M059J (cell line): ENCODE results near the gene MAP7. TPM values are rescaled to one million over a fixed set of nuclear protein-coding genes. Genes with fewer than 3 reads are reported as not detected.
"Not testable (repeated sequence)": the region's sequence is repeated elsewhere in the genome, so short reads cannot be mapped to it uniquely, and the experiment has no call there.

Experiments used
- DNase-seq: peaks from one replicate; pipeline ENCODE4 v3.0.0-alpha.2; 2012; ENCODE audit warnings: low read depth
- total RNA-seq: library from RNA; depleted of rRNA; stranded (reverse); fragments of >200 nt; shearing (Covaris generic); gene quantifications from 2 replicates; pipeline ENCODE4 v1.2.3, GENCODE V29; 2014

Gene MAP7
- total RNA-seq, 1 experiment from 2014 or later = 0.49 TPM

GRCh38 chr6:136468711-136469110, 81.5 kb downstream of the MAP7 start:
- no peak for DNase-seq

GRCh38 chr6:136467186-136467585, 83.0 kb downstream of the MAP7 start:
- DNase-seq = no peak

- DNase-seq = no peak
Observed at GRCh38 chr6:136466777-136467176, 83.4 kb downstream of the MAP7 start.

GRCh38 chr6:136465766-136466303, 84.4 kb downstream of the MAP7 start:
- DNase-seq = no peak

- no peak for DNase-seq
Observed at GRCh38 chr6:136464874-136465273, 85.3 kb downstream of the MAP7 start.

- DNase-seq = no peak
Observed at GRCh38 chr6:136464148-136464547, 86.1 kb downstream of the MAP7 start.

- DNase-seq = no peak
Observed at GRCh38 chr6:136463743-136464142, 86.5 kb downstream of the MAP7 start.

GRCh38 chr6:136446579-136447187, 103.5 kb downstream of the MAP7 start:
- DNase-seq = no peak

GRCh38 chr6:136446145-136446544, 104.1 kb downstream of the MAP7 start:
- DNase-seq = no peak

GRCh38 chr6:136445063-136445462, 105.2 kb downstream of the MAP7 start:
- DNase-seq = no peak

GRCh38 chr6:136440203-136440602, 110.0 kb downstream of the MAP7 start:
- DNase-seq = no peak

GRCh38 chr6:136439514-136440190, 110.6 kb downstream of the MAP7 start:
- no peak for DNase-seq

GRCh38 chr6:136438441-136438840, 111.8 kb downstream of the MAP7 start:
- DNase-seq = no peak

GRCh38 chr6:136437246-136437645, 113.0 kb downstream of the MAP7 start:
- no peak for DNase-seq

- no peak for DNase-seq
Observed at GRCh38 chr6:136435101-136435500, 115.1 kb downstream of the MAP7 start.

GRCh38 chr6:136431306-136431705, 118.9 kb downstream of the MAP7 start:
- not testable (repeated sequence) for DNase-seq

- DNase-seq = no peak
Observed at GRCh38 chr6:136429264-136430065, 120.8 kb downstream of the MAP7 start.

GRCh38 chr6:136427378-136427717, 122.9 kb downstream of the MAP7 start:
- no peak for DNase-seq

- DNase-seq = no peak
Observed at GRCh38 chr6:136426627-136427377, 123.4 kb downstream of the MAP7 start.

- DNase-seq = no peak
Observed at GRCh38 chr6:136425793-136426192, 124.4 kb downstream of the MAP7 start.

GRCh38 chr6:136424901-136425300, 125.3 kb downstream of the MAP7 start:
- no peak for DNase-seq

GRCh38 chr6:136424450-136424849, 125.8 kb downstream of the MAP7 start:
- no peak for DNase-seq
